HepG2 (cell line): Measurements from ENCODE around the gene PCYOX1L. TPM values are rescaled to one million over a fixed set of nuclear protein-coding genes. Genes with fewer than 3 reads are reported as not detected.

Experiments used
- ATAC-seq: fragments of 200-7000 bp; cut with Tn5 transposase; 3 replicates; pipeline ENCODE4 v1.9.1; 2020; ENCODE audit warnings: mild to moderate bottlenecking, moderate library complexity
- BruUV-seq: library from RNA; stranded (reverse); fragments of 400-500 nt; replicated peaks from 2 replicates; lab custom pipeline; 2021; lab: Mats Ljungman, UMichigan
- CTCF ChIA-PET: fragments of 300-600 bp; formaldehyde crosslinking; extraction: SDS; loops from one replicate; lab custom pipeline; 2021; ENCODE audit warnings: low total read pairs, inconsistent platforms, low intra/inter-chr PET ratio; lab: Yijun Ruan, JAX
- POLR2A ChIA-PET: fragments of 350-600 bp; sonication (Branson Sonifier 250); formaldehyde crosslinking; loops from one replicate; lab custom pipeline; 2020; ENCODE audit warnings: antibody characterized with exemption, inconsistent platforms; lab: Yijun Ruan, JAX
- DNase-seq: peaks from one replicate; pipeline ENCODE4 v3.0.0-alpha.2; 2015; ENCODE audit warnings: low spot score
- FAIRE-seq: peaks from 3 replicates; lab custom pipeline; 2011; peaks lifted over from hg19 to GRCh38; lab: Jason Lieb, UNC
- H2AFZ ChIP-seq: one replicate; pipeline ENCODE4 v1.6.1; 2011; ENCODE audit warnings: low read length, inconsistent platforms
- H3K27ac ChIP-seq: fragments of 300-600 bp; 3 replicates; pipeline ENCODE4 v1.8.0; 2011; ENCODE audit warnings: mixed run types, mild to moderate bottlenecking, mixed read lengths, low read length, inconsistent platforms; ENCODE audit not compliant: insufficient read depth; ENCODE audit errors: extremely low read length
- H3K27me3 ChIP-seq, 2 experiments: fragments of 200-600 bp in 1 of 2; 2 replicates in 1 of 2; 3 replicates in 1 of 2; pipeline versions ENCODE4 v1.6.0 to v1.8.0; 2011; ENCODE audit warnings: low read length in 2 of 2, mild to moderate bottlenecking in 2 of 2, moderate library complexity in 2 of 2, inconsistent platforms in 1 of 2; ENCODE audit not compliant: insufficient read depth in 2 of 2, control insufficient read depth in 1 of 2
- H3K36me3 ChIP-seq, 2 experiments: fragments of 200-600 bp in 1 of 2; replicated peaks in 1 of 2; 2 replicates in 1 of 2; 3 replicates in 1 of 2; pipeline versions ENCODE4 v1.5.1 to v1.8.0; 2011; ENCODE audit warnings: low read length in 2 of 2, inconsistent platforms in 1 of 2; ENCODE audit not compliant: insufficient read depth in 2 of 2, control insufficient read depth in 1 of 2
- H3K4me1 ChIP-seq: 2 replicates; pipeline ENCODE4 v1.5.1; 2012; ENCODE audit warnings: low read length, inconsistent platforms; ENCODE audit not compliant: insufficient read depth
- H3K4me2 ChIP-seq: 2 replicates; pipeline ENCODE4 v1.6.0; 2011; ENCODE audit warnings: low read depth, low read length, inconsistent platforms
- H3K4me3 ChIP-seq, 3 experiments: fragments of 200-600 bp in 1 of 3; sonication (generic), shearing (Covaris generic) in 1 of 3; replicated peaks in 1 of 3; 2 replicates each; pipeline ENCODE4 v1.5.1; 2011 to 2016; ENCODE audit warnings: low read length in 3 of 3, inconsistent platforms in 2 of 3, low read depth in 2 of 3, mild to moderate bottlenecking in 2 of 3, control low read depth in 1 of 3, mixed read lengths in 1 of 3; ENCODE audit not compliant: insufficient read depth in 1 of 3
- H3K79me2 ChIP-seq: one replicate; pipeline ENCODE4 v1.6.1; 2011; ENCODE audit warnings: low read length, inconsistent platforms; ENCODE audit not compliant: insufficient read depth
- H3K9ac ChIP-seq: 2 replicates; pipeline ENCODE4 v1.6.0; 2011; ENCODE audit warnings: mild to moderate bottlenecking, low read depth, low read length, inconsistent platforms; ENCODE audit not compliant: insufficient read depth
- H3K9me3 ChIP-seq: 2 replicates; pipeline ENCODE4 v1.5.1; 2012; ENCODE audit warnings: mild to moderate bottlenecking, low read length
- H4K20me1 ChIP-seq: 2 replicates; pipeline ENCODE4 v1.6.0; 2011; ENCODE audit warnings: inconsistent platforms, mild to moderate bottlenecking, low read length, moderate library complexity; ENCODE audit not compliant: insufficient read depth
- CENPX ChIP-seq: sonication (generic); formaldehyde crosslinking; IDR thresholded peaks from 2 replicates; pipeline ENCODE4 v1.9.0; 2021; ENCODE audit warnings: mild to moderate bottlenecking, missing genetic modification reagents, moderate library complexity
- CSRNP1 ChIP-seq: sonication (generic); formaldehyde crosslinking; IDR thresholded peaks from 2 replicates; pipeline ENCODE4 v1.8.1; 2023; ENCODE audit warnings: mild to moderate bottlenecking, missing genetic modification reagents
- ELF4 ChIP-seq: sonication (generic); formaldehyde crosslinking; IDR thresholded peaks from 2 replicates; pipeline ENCODE4 v1.5.0; 2020; ENCODE audit warnings: missing genetic modification reagents, mild to moderate bottlenecking, moderate library complexity, borderline replicate concordance
- FOXA1 ChIP-seq, 2 experiments: fragments of 450-650 bp in 1 of 2; sonication (generic) in 1 of 2; formaldehyde crosslinking in 1 of 2; IDR thresholded peaks; 2 replicates each; pipeline versions ENCODE4 v1.4.0 to v1.6.1; 2016 to 2020; ENCODE audit warnings: missing genetic modification reagents in 1 of 2
- MAFF ChIP-seq: IDR thresholded peaks from 2 replicates; pipeline ENCODE4 v1.6.1; 2011; ENCODE audit warnings: low read depth, low read length, improper control_type of control experiment
- PHF8 ChIP-seq: sonication (generic); formaldehyde crosslinking; IDR thresholded peaks from 2 replicates; pipeline ENCODE4 v1.5.0; 2020; ENCODE audit warnings: missing genetic modification reagents
- SMYD3 ChIP-seq: sonication (generic); formaldehyde crosslinking; IDR thresholded peaks from 2 replicates; pipeline ENCODE4 v1.8.1; 2023; ENCODE audit warnings: mild to moderate bottlenecking, missing genetic modification reagents
- SRSF4 ChIP-seq: fragments of 200-400 bp; formaldehyde crosslinking; IDR thresholded peaks from one replicate; pipeline ENCODE4 v1.6.1; 2018; ENCODE audit warnings: mild to moderate bottlenecking, low read depth, low read length, moderate library complexity; ENCODE audit not compliant: poor library complexity, severe bottlenecking
- ZNF503 ChIP-seq: sonication (generic); formaldehyde crosslinking; IDR thresholded peaks from 2 replicates; pipeline ENCODE4 v1.4.0; 2020; ENCODE audit warnings: missing genetic modification reagents
- ZNF687 ChIP-seq: sonication (generic); formaldehyde crosslinking; IDR thresholded peaks from 2 replicates; pipeline ENCODE4 v1.5.1; 2020; ENCODE audit warnings: mild to moderate bottlenecking, missing genetic modification reagents, moderate library complexity
- WGBS: methylation state at CpG from one replicate; pipeline ENCODE4 v1.1.6; 2017; ENCODE audit warnings: low lambda C conversion rate; 5-methylcytosine and 5-hydroxymethylcytosine counted together
- in situ Hi-C: cut with HindIII; loops from 2 replicates; pipeline ENCODE4 v1.10.0; 2017; ENCODE audit warnings: low pct_unique_long_range_greater_than_20kb; ENCODE audit not compliant: extremely low pct_ligation_motif_present
- intact Hi-C: fragments of 100-400 bp; cut with micrococcal nuclease; formaldehyde crosslinking; loops from one replicate; pipeline ENCODE4 v1.10.0; 2022; ENCODE audit not compliant: unreplicated experiment
- polyA plus RNA-seq, 8 experiments: library from polyadenylated mRNA; depleted of rRNA in 3 of 8; stranded (reverse) in 7 of 8; unstranded in 1 of 8; fragments of >200 nt; fragmentation: Illumina TruSeq in 4 of 8; extraction: Trizol in 4 of 8; gene quantifications; 2 replicates each; pipeline versions ENCODE4 v1.2.1 to v1.2.3, GENCODE V29; 2011 to 2016; ENCODE audit warnings: low read depth in 4 of 8, missing spikeins in 1 of 8, mixed read lengths in 1 of 8; ENCODE audit not compliant: insufficient read depth in 1 of 8
- total RNA-seq, 5 experiments: library from RNA; depleted of rRNA; stranded (reverse); fragments of >200 nt; fragmentation: Illumina TruSeq; extraction: Trizol; gene quantifications; 2 replicates each; pipeline ENCODE4 v1.2.3, GENCODE V29; 2016; ENCODE audit warnings: low read depth in 1 of 5

The PCYOX1L gene
- total and polyA plus RNA-seq, 2 of the 13 experiments (the other 11 are each of a cell fraction or from before 2014, with no cell fraction given): 1.00 to 3.7 TPM

- ChIA-PET POLR2A (interaction anchor here (1.4 kb wide), 1 partner anchor 8 kb away, joined by 8 read pairs; the partner anchor contains the start of gene GRPEL2), CTCF (no interaction called here)
- no peak overlapping the region for H3K9ac ChIP-seq
- H2AFZ ChIP-seq: no peak overlapping the region
- H3K4me1 ChIP-seq: peaks cover 16% of the 10 kb centered on the region
- FAIRE-seq (no peak), DNase-seq (no peak), ATAC-seq (no peak)
- H4K20me1 ChIP-seq: 0 out of 2 replicates have a peak, but pooled peaks cover 4% of the 10 kb centered on the region
- intact Hi-C loops: no loop called here
- H3K9me3 ChIP-seq: no peaks in the 10 kb centered on the region
- no peaks in the 10 kb centered on the region for H3K79me2 ChIP-seq
- BruUV-seq: no TSS peak
- no peaks in the 10 kb centered on the region for H3K27me3 ChIP-seq
- peaks cover 11 to 47% of the 10 kb centered on the region in 2 experiments for H3K36me3 ChIP-seq
- in situ Hi-C loops: no loop called here
- WGBS: 94% methylated on average over 2 of the region's 2 CpGs
- TF ChIP-seq PHF8 (CRISPR knock-in tag) (no peak), CSRNP1 (no peak), ZNF503 (CRISPR knock-in tag) (no peak), SMYD3 (CRISPR knock-in tag) (no peak), ELF4 (CRISPR knock-in tag) (no peak), CENPX (CRISPR knock-in tag) (no peak), ZNF687 (CRISPR knock-in tag) (no peak), SRSF4 (no peak), MAFF (no peak), FOXA1 (IDR thresholded peaks at IDR 0.05) (no peak), FOXA1 (CRISPR knock-in tag; IDR thresholded peaks at IDR 0.05) (no peak)
- no peak overlapping the region for H3K4me3 ChIP-seq
- H3K27ac ChIP-seq: no peak overlapping the region
- no peak overlapping the region for H3K4me2 ChIP-seq
Measured at GRCh38 chr5:149353911-149354310, 3.9 kb upstream of the PCYOX1L start.
